SJSA1 (cell line): ENCODE data around the gene BRME1. TPM values are rescaled to one million over a fixed set of nuclear protein-coding genes. Genes with fewer than 3 reads are reported as not detected.

Experiments
- DNase-seq, 2 experiments: peaks; one replicate each; pipeline ENCODE4 v3.0.0-alpha.2; 2015 to 2020; ENCODE audit warnings: low spot score in 2 of 2, low read depth in 1 of 2
- H3K27ac ChIP-seq: fragments of 250-450 bp; sonication (Bioruptor Pico); 2 replicates; pipeline ENCODE4 v1.5.1; 2020; ENCODE audit warnings: mild to moderate bottlenecking, moderate library complexity
- H3K27me3 ChIP-seq: fragments of 250-450 bp; sonication (Bioruptor Pico); replicated peaks from 2 replicates; pipeline ENCODE4 v1.5.1; 2020; ENCODE audit warnings: mild to moderate bottlenecking, moderate library complexity
- H3K36me3 ChIP-seq: fragments of 250-450 bp; sonication (Bioruptor Pico); 2 replicates; pipeline ENCODE4 v1.5.1; 2020; ENCODE audit warnings: mild to moderate bottlenecking
- H3K4me1 ChIP-seq: fragments of 250-450 bp; sonication (Bioruptor Pico); replicated peaks from 2 replicates; pipeline ENCODE4 v1.6.1; 2021; ENCODE audit warnings: mild to moderate bottlenecking
- H3K4me3 ChIP-seq: fragments of 250-450 bp; sonication (Bioruptor Pico); 2 replicates; pipeline ENCODE4 v1.5.1; 2020; ENCODE audit warnings: mild to moderate bottlenecking
- H3K9me3 ChIP-seq: fragments of 250-450 bp; sonication (Bioruptor Pico); replicated peaks from 2 replicates; pipeline ENCODE4 v1.5.1; 2020; ENCODE audit warnings: mild to moderate bottlenecking
- total RNA-seq: library from RNA; depleted of rRNA; stranded (reverse); fragments of >200 nt; shearing (Covaris generic); gene quantifications from 2 replicates; pipeline ENCODE4 v1.2.3, GENCODE V29; 2014; rRNA removed

The BRME1 gene
- 0.21 TPM in 1 of 2 replicates, not detected in the other for total RNA-seq

GRCh38 chr19:13905634-13906520 lies at the start of gene BRME1, which contains the start of gene CC2D1A:
Gene BRME1 (minus strand): TSS chr19:13906117. CDS start chr19:13904892, 1,225 bp downstream.
Gene CC2D1A (plus strand): TSS chr19:13906201. CDS start chr19:13906442, 241 bp downstream.
- Histone ChIP-seq H3K4me1 (peaks cover 14% of the 10 kb centered on the region), H3K27me3 (no peaks in the 10 kb centered on the region), H3K27ac (no peak within 1 kb of the TSS), H3K4me3 (peak within 1 kb of the TSS; percentile 68), H3K36me3 (peaks cover 4% of the 10 kb centered on the region; the same call in 1 of the 2 replicates), H3K9me3 (no peaks in the 10 kb centered on the region)
- DNase-seq = peak; percentile 65 to 89

GRCh38 chr19:13954185-13954584 lies 48.3 kb upstream of the BRME1 start:
- Histone ChIP-seq H3K36me3 (peaks cover 55% of the 10 kb centered on the region), H3K4me1 (peaks cover 14% of the 10 kb centered on the region), H3K27ac (no peak overlapping the region), H3K9me3 (no peaks in the 10 kb centered on the region), H3K4me3 (no peak overlapping the region), H3K27me3 (no peaks in the 10 kb centered on the region)
- DNase-seq = no peak

GRCh38 chr19:13952931-13953531 lies 47.1 kb upstream of the BRME1 start:
- peak; percentile 44 to 63 for DNase-seq
- no peaks in the 10 kb centered on the region for H3K9me3 ChIP-seq
- peaks cover 43% of the 10 kb centered on the region for H3K36me3 ChIP-seq
- no peak overlapping the region for H3K27ac ChIP-seq
- H3K27me3 ChIP-seq = no peaks in the 10 kb centered on the region
- H3K4me3 ChIP-seq = peak overlapping the region; percentile 61
- H3K4me1 ChIP-seq = peaks cover 14% of the 10 kb centered on the region

- no peaks in the 10 kb centered on the region for H3K9me3 ChIP-seq
- peak within 1 kb of the TSS; percentile 81 for H3K27ac ChIP-seq
Observed at GRCh38 chr19:13952154-13952930, 46.4 kb upstream of the BRME1 start, which contains the start of gene DCAF15. Gene DCAF15 (plus strand): TSS chr19:13952509. CDS start chr19:13952513, 4 bp downstream.

GRCh38 chr19:13951799-13952153 lies 45.9 kb upstream of the BRME1 start:
- Histone ChIP-seq H3K4me3 (peak overlapping the region; percentile 61), H3K27me3 (no peaks in the 10 kb centered on the region), H3K4me1 (peaks cover 14% of the 10 kb centered on the region), H3K27ac (no peak overlapping the region), H3K36me3 (peaks cover 30% of the 10 kb centered on the region), H3K9me3 (no peaks in the 10 kb centered on the region)
- DNase-seq = no peak

More at GRCh38 chr19:13952154-13952930, 46.4 kb upstream of the BRME1 start, which contains the start of gene DCAF15:
- Histone ChIP-seq H3K4me1 (peaks cover 14% of the 10 kb centered on the region), H3K36me3 (peaks cover 36% of the 10 kb centered on the region), H3K27me3 (no peaks in the 10 kb centered on the region), H3K4me3 (peak within 1 kb of the TSS; percentile 61)
- DNase-seq = peak; percentile 98 to 100

GRCh38 chr19:13951043-13951442 lies 45.1 kb upstream of the BRME1 start:
- Histone ChIP-seq H3K27ac (no peak overlapping the region), H3K4me1 (peaks cover 14% of the 10 kb centered on the region), H3K27me3 (no peaks in the 10 kb centered on the region), H3K4me3 (no peak overlapping the region), H3K36me3 (peaks cover 23% of the 10 kb centered on the region), H3K9me3 (no peaks in the 10 kb centered on the region)
- DNase-seq = no peak

GRCh38 chr19:13946414-13946813 lies 40.5 kb upstream of the BRME1 start:
- H3K4me1 ChIP-seq = no peaks in the 10 kb centered on the region
- H3K36me3 ChIP-seq = no peaks in the 10 kb centered on the region
- no peak overlapping the region for H3K4me3 ChIP-seq
- no peak overlapping the region for H3K27ac ChIP-seq
- H3K9me3 ChIP-seq = no peaks in the 10 kb centered on the region
- no peak for DNase-seq
- H3K27me3 ChIP-seq = no peaks in the 10 kb centered on the region

GRCh38 chr19:13942023-13942684 lies 36.2 kb upstream of the BRME1 start:
- Histone ChIP-seq H3K9me3 (no peaks in the 10 kb centered on the region), H3K27ac (no peak overlapping the region), H3K4me3 (no peak overlapping the region), H3K27me3 (no peaks in the 10 kb centered on the region), H3K4me1 (peaks cover 14% of the 10 kb centered on the region), H3K36me3 (no peaks in the 10 kb centered on the region)
- DNase-seq = no peak

GRCh38 chr19:13938301-13939064 lies 32.6 kb upstream of the BRME1 start, which contains the start of gene PODNL1:
Gene PODNL1 (minus strand): TSS chr19:13938417. CDS start chr19:13938181, 236 bp downstream.
- H3K27me3 ChIP-seq = no peaks in the 10 kb centered on the region
- H3K36me3 ChIP-seq = no peaks in the 10 kb centered on the region
- no peak within 1 kb of the TSS for H3K4me3 ChIP-seq
- H3K4me1 ChIP-seq = peaks cover 14% of the 10 kb centered on the region
- H3K27ac ChIP-seq = no peak within 1 kb of the TSS
- DNase-seq = no peak
- no peaks in the 10 kb centered on the region for H3K9me3 ChIP-seq

- no peak overlapping the region for H3K27ac ChIP-seq
- no peak for DNase-seq
- peaks cover 14% of the 10 kb centered on the region for H3K4me1 ChIP-seq
- no peaks in the 10 kb centered on the region for H3K9me3 ChIP-seq
- no peaks in the 10 kb centered on the region for H3K36me3 ChIP-seq
- H3K27me3 ChIP-seq = no peaks in the 10 kb centered on the region
- H3K4me3 ChIP-seq = no peak overlapping the region
Observed at GRCh38 chr19:13937479-13938300, 31.8 kb upstream of the BRME1 start.

GRCh38 chr19:13935765-13936510 lies 30.0 kb upstream of the BRME1 start:
- Histone ChIP-seq H3K27ac (no peak overlapping the region), H3K27me3 (no peaks in the 10 kb centered on the region), H3K4me1 (peaks cover 14% of the 10 kb centered on the region), H3K36me3 (no peaks in the 10 kb centered on the region), H3K9me3 (no peaks in the 10 kb centered on the region), H3K4me3 (no peak overlapping the region)
- no peak for DNase-seq
